Brain microvascular endothelial cell (primary cell): ENCODE results near the gene C10orf53.

ENCODE experiments used
- DNase-seq: peaks from one replicate; pipeline ENCODE4 v3.0.0-alpha.2; 2020
- H3K27ac ChIP-seq: fragments of 250-450 bp; sonication (Bioruptor Pico); 2 replicates; pipeline ENCODE4 v1.5.1; 2020; ENCODE audit warnings: mild to moderate bottlenecking, moderate library complexity
- H3K27me3 ChIP-seq: fragments of 250-450 bp; sonication (Bioruptor Pico); replicated peaks from 2 replicates; pipeline ENCODE4 v1.5.1; 2020; ENCODE audit warnings: mild to moderate bottlenecking
- H3K36me3 ChIP-seq: fragments of 250-450 bp; sonication (Bioruptor Pico); replicated peaks from 2 replicates; pipeline ENCODE4 v1.5.1; 2020; ENCODE audit warnings: mild to moderate bottlenecking
- H3K4me3 ChIP-seq: 2 replicates; pipeline ENCODE4 v1.5.1; 2011; ENCODE audit warnings: low read depth, mild to moderate bottlenecking, control low read depth, low read length, moderate library complexity
- CTCF ChIP-seq: IDR thresholded peaks from 2 replicates; pipeline ENCODE4 v1.5.1; 2011; ENCODE audit warnings: low read depth, mild to moderate bottlenecking, moderate library complexity, low read length, control low read depth, inconsistent platforms; ENCODE audit errors: missing control alignments
- in situ Hi-C: cut with HindIII; loops from 2 replicates; pipeline ENCODE4 v1.10.0; 2017; ENCODE audit warnings: low sequenced_read_pairs, low pct_ligation_motif_present

C10orf53 gene

GRCh38 chr10:49663596-49663995 lies 15.9 kb upstream of the C10orf53 start:
- in situ Hi-C loops: no loop called here
- no peak for DNase-seq
- Histone ChIP-seq H3K4me3 (no peak overlapping the region), H3K36me3 (no peaks in the 10 kb centered on the region), H3K27ac (no peak overlapping the region), H3K27me3 (no peaks in the 10 kb centered on the region)
- TF ChIP-seq CTCF: no peak

- no peak for TF ChIP-seq CTCF
- in situ Hi-C loops: no loop called here
- Histone ChIP-seq H3K27me3 (peaks cover 2% of the 10 kb centered on the region), H3K4me3 (no peak overlapping the region), H3K27ac (no peak overlapping the region), H3K36me3 (no peaks in the 10 kb centered on the region)
- no peak for DNase-seq
Measured at GRCh38 chr10:49664006-49664841, 15.2 kb upstream of the C10orf53 start.

GRCh38 chr10:49664842-49665355 lies 14.6 kb upstream of the C10orf53 start:
- Histone ChIP-seq H3K27ac (no peak overlapping the region), H3K4me3 (no peak overlapping the region), H3K27me3 (peaks cover 2% of the 10 kb centered on the region), H3K36me3 (no peaks in the 10 kb centered on the region)
- no peak for TF ChIP-seq CTCF
- no peak for DNase-seq
- in situ Hi-C loops: no loop called here

GRCh38 chr10:49666054-49666615 lies 13.3 kb upstream of the C10orf53 start:
- peaks cover 2% of the 10 kb centered on the region for H3K27me3 ChIP-seq
- H3K36me3 ChIP-seq: no peaks in the 10 kb centered on the region
- DNase-seq: no peak
- H3K4me3 ChIP-seq: no peak overlapping the region
- H3K27ac ChIP-seq: no peak overlapping the region
- in situ Hi-C loops: no loop called here
- TF ChIP-seq CTCF: no peak

GRCh38 chr10:49666685-49667084 lies 12.8 kb upstream of the C10orf53 start:
- no peak for DNase-seq
- H3K27me3 ChIP-seq: peaks cover 2% of the 10 kb centered on the region
- no peaks in the 10 kb centered on the region for H3K36me3 ChIP-seq
- H3K4me3 ChIP-seq: no peak overlapping the region
- H3K27ac ChIP-seq: no peak overlapping the region
- in situ Hi-C loops: no loop called here
- TF ChIP-seq CTCF: no peak
